Caco-2 (cell line): ENCODE data around the gene SP2. TPM values are rescaled to one million over a fixed set of nuclear protein-coding genes. Genes with fewer than 3 reads are reported as not detected.
"Not testable (repeated sequence)": the region's sequence is repeated elsewhere in the genome, so short reads cannot be mapped to it uniquely, and the experiment has no call there.

Experiments
- BruUV-seq: library from RNA; stranded (reverse); fragments of 400-500 nt; replicated peaks from 2 replicates; lab custom pipeline; 2021; lab: Mats Ljungman, UMichigan
- CTCF ChIA-PET: fragments of 300-600 bp; sonication (Branson Sonifier 250); formaldehyde crosslinking; loops from one replicate; lab custom pipeline; 2022; ENCODE audit warnings: antibody characterized with exemption; lab: Charles Lee
- POLR2A ChIA-PET: fragments of 300-600 bp; sonication (Branson Sonifier 250); formaldehyde crosslinking; loops from one replicate; lab custom pipeline; 2022; ENCODE audit warnings: antibody characterized with exemption; lab: Charles Lee
- DNase-seq, 2 experiments: peaks; one replicate each; pipeline versions ENCODE4 v3.0.0 to v3.0.0-alpha.2; 2020 to 2022
- H3K27me3 ChIP-seq: replicated peaks from 2 replicates; pipeline ENCODE4 v1.6.0; 2011; ENCODE audit warnings: low read length; ENCODE audit not compliant: control insufficient read depth, insufficient read depth
- H3K36me3 ChIP-seq: 2 replicates; pipeline ENCODE4 v1.5.1; 2011; ENCODE audit warnings: low read length; ENCODE audit not compliant: control insufficient read depth, insufficient read depth
- H3K4me1 ChIP-seq: fragments of 250-450 bp; sonication (Bioruptor Pico); 2 replicates; pipeline ENCODE4 v1.5.1; 2020; ENCODE audit warnings: mild to moderate bottlenecking
- H3K4me3 ChIP-seq: 2 replicates; pipeline ENCODE4 v1.5.1; 2011; ENCODE audit warnings: low read depth, mild to moderate bottlenecking, control low read depth, low read length
- H3K9me3 ChIP-seq: fragments of 250-450 bp; sonication (Bioruptor Pico); 2 replicates; pipeline ENCODE4 v1.5.1; 2020; ENCODE audit warnings: mild to moderate bottlenecking, moderate library complexity
- H3K27ac Mint-ChIP-seq: one replicate; pipeline ENCODE4 v1.8.0; 2022; ENCODE audit warnings: mixed read lengths; ENCODE audit not compliant: unreplicated experiment
- H3K27me3 Mint-ChIP-seq: one replicate; pipeline ENCODE4 v1.8.0; 2022; ENCODE audit warnings: mixed read lengths; ENCODE audit not compliant: insufficient read depth, unreplicated experiment
- H3K36me3 Mint-ChIP-seq: one replicate; pipeline ENCODE4 v1.8.0; 2022; ENCODE audit warnings: mild to moderate bottlenecking, mixed read lengths; ENCODE audit not compliant: insufficient read depth, unreplicated experiment
- H3K4me1 Mint-ChIP-seq: one replicate; pipeline ENCODE4 v1.8.0; 2022; ENCODE audit warnings: low read depth, mixed read lengths; ENCODE audit not compliant: unreplicated experiment
- H3K4me3 Mint-ChIP-seq: one replicate; pipeline ENCODE4 v1.8.0; 2022; ENCODE audit warnings: mild to moderate bottlenecking, moderate library complexity, mixed read lengths; ENCODE audit not compliant: unreplicated experiment
- H3K9me3 Mint-ChIP-seq: one replicate; pipeline ENCODE4 v1.8.0; 2022; ENCODE audit warnings: mixed read lengths; ENCODE audit not compliant: unreplicated experiment
- CTCF ChIP-seq, 2 experiments: fragments of 200-600 bp in 1 of 2; IDR thresholded peaks; 1 replicate in 1 of 2; 2 replicates in 1 of 2; pipeline versions ENCODE4 v1.5.1 to v1.8.0; 2011 to 2022; ENCODE audit warnings: antibody characterized with exemption in 1 of 2, control low read depth in 1 of 2, inconsistent platforms in 1 of 2, low read depth in 1 of 2, low read length in 1 of 2, mild to moderate bottlenecking in 1 of 2, moderate library complexity in 1 of 2; ENCODE audit not compliant: insufficient read depth in 1 of 2, severe bottlenecking in 1 of 2, unreplicated experiment in 1 of 2
- intact Hi-C: fragments of 100-400 bp; cut with micrococcal nuclease; formaldehyde crosslinking; loops from one replicate; pipeline ENCODE4 v1.10.0; 2022; ENCODE audit not compliant: unreplicated experiment
- total RNA-seq: library from RNA; stranded (reverse); gene quantifications from 2 replicates; pipeline ENCODE4 v1.2.3, GENCODE V29; 2022

The SP2 gene
- total RNA-seq, 1 experiment from 2014 or later: 25.2 TPM

- Mint-ChIP-seq H3K4me1 (no peaks in the 10 kb centered on the region), H3K9me3 (no peaks in the 10 kb centered on the region), H3K4me3 (no peak overlapping the region), H3K27me3 (no peaks in the 10 kb centered on the region), H3K27ac (no peak overlapping the region), H3K36me3 (peaks cover 35% of the 10 kb centered on the region)
- TF ChIP-seq CTCF (IDR thresholded peaks at IDR 0.05; ENCODE audit: insufficient read depth in 1 of 2, low read depth in 1 of 2, low read length in 1 of 2, severe bottlenecking in 1 of 2, unreplicated experiment in 1 of 2): no peak
- ChIA-PET POLR2A (interaction anchor here (0.7 to 1.6 kb wide), 3 partner anchors 12 to 221 kb away, joined by 3 to 11 read pairs (median 5); partner anchors contain the start of genes PNPO and SP2), CTCF (interaction anchor here (0.7 to 3.3 kb wide), 7 partner anchors 13 to 197 kb away, joined by 3 to 22 read pairs (median 4); partner anchors contain the start of genes CDK5RAP3, PNPO and SCRN2)
- no peak overlapping the region for H3K4me3 ChIP-seq
- H3K36me3 ChIP-seq: peaks cover 2% of the 10 kb centered on the region; the same call in 1 of the 2 replicates
- no peaks in the 10 kb centered on the region for H3K27me3 ChIP-seq
- H3K4me1 ChIP-seq: no peaks in the 10 kb centered on the region
- intact Hi-C loops: no loop called here
- no peak for DNase-seq
- no peaks in the 10 kb centered on the region for H3K9me3 ChIP-seq
- no TSS peak for BruUV-seq
Measured at GRCh38 chr17:47929218-47930000, 33.4 kb downstream of the SP2 start.

GRCh38 chr17:47931848-47932247 is 35.8 kb downstream of the SP2 start:
- Histone ChIP-seq H3K9me3 (no peaks in the 10 kb centered on the region), H3K36me3 (peaks cover 2% of the 10 kb centered on the region; the same call in 1 of the 2 replicates), H3K4me1 (no peaks in the 10 kb centered on the region), H3K27me3 (no peaks in the 10 kb centered on the region), H3K4me3 (no peak overlapping the region)
- no peaks in the 10 kb centered on the region for H3K9me3 Mint-ChIP-seq
- no peak overlapping the region for H3K4me3 Mint-ChIP-seq
- H3K27ac Mint-ChIP-seq: no peak overlapping the region
- no peaks in the 10 kb centered on the region for H3K4me1 Mint-ChIP-seq
- CTCF ChIA-PET: interaction anchor here (0.6 to 1.0 kb wide), 4 partner anchors 9 to 391 kb away, joined by 3 to 5 read pairs (median 4); partner anchors contain the start of gene PNPO
- TF ChIP-seq CTCF (IDR thresholded peaks at IDR 0.05; ENCODE audit: insufficient read depth in 1 of 2, low read depth in 1 of 2, low read length in 1 of 2, severe bottlenecking in 1 of 2, unreplicated experiment in 1 of 2): no peak
- DNase-seq: no peak
- no TSS peak for BruUV-seq
- intact Hi-C loops: no loop called here
- H3K36me3 Mint-ChIP-seq: peaks cover 34% of the 10 kb centered on the region
- POLR2A ChIA-PET: interaction anchor here (0.7 to 2.7 kb wide), 2 partner anchors 10 to 36 kb away, joined by 5 to 12 read pairs; partner anchors contain the start of gene PNPO
- H3K27me3 Mint-ChIP-seq: no peaks in the 10 kb centered on the region

GRCh38 chr17:47934856-47935255 is 38.8 kb downstream of the SP2 start:
- ChIA-PET POLR2A (no interaction called here), CTCF (no interaction called here)
- no peak for DNase-seq
- no peaks in the 10 kb centered on the region for H3K36me3 ChIP-seq
- H3K4me3 Mint-ChIP-seq: no peak overlapping the region
- peaks cover 22% of the 10 kb centered on the region for H3K36me3 Mint-ChIP-seq
- no peaks in the 10 kb centered on the region for H3K4me1 Mint-ChIP-seq
- BruUV-seq: no TSS peak
- H3K27ac Mint-ChIP-seq: no peak overlapping the region
- no peak for TF ChIP-seq CTCF (IDR thresholded peaks at IDR 0.05; ENCODE audit: insufficient read depth in 1 of 2, low read depth in 1 of 2, low read length in 1 of 2, severe bottlenecking in 1 of 2, unreplicated experiment in 1 of 2)
- no peaks in the 10 kb centered on the region for H3K27me3 Mint-ChIP-seq
- intact Hi-C loops: no loop called here
- H3K9me3 Mint-ChIP-seq: no peaks in the 10 kb centered on the region
- no peaks in the 10 kb centered on the region for H3K4me1 ChIP-seq
- no peaks in the 10 kb centered on the region for H3K9me3 ChIP-seq
- H3K27me3 ChIP-seq: no peaks in the 10 kb centered on the region
- no peak overlapping the region for H3K4me3 ChIP-seq

- ChIA-PET POLR2A (interaction anchor here (0.5 to 0.6 kb wide), 2 partner anchors 31 to 38 kb away, joined by 3 to 4 read pairs; no protein-coding TSS in a partner anchor), CTCF (interaction anchor here (1.4 kb wide), 1 partner anchor 11 kb away, joined by 10 read pairs; no protein-coding TSS in a partner anchor)
- H3K4me1 ChIP-seq, intact Hi-C loops, H3K9me3 Mint-ChIP-seq, BruUV-seq, DNase-seq, H3K27ac Mint-ChIP-seq, H3K27me3 Mint-ChIP-seq, H3K36me3 ChIP-seq, H3K27me3 ChIP-seq, H3K4me1 Mint-ChIP-seq, H3K4me3 ChIP-seq, H3K4me3 Mint-ChIP-seq, H3K9me3 ChIP-seq: not testable (repeated sequence)
- peaks cover 19% of the 10 kb centered on the region for H3K36me3 Mint-ChIP-seq
Measured at GRCh38 chr17:47935468-47935867, 39.4 kb downstream of the SP2 start.
